ENCODE measurements around the gene AASDH. TPM values are rescaled to one million over a fixed set of nuclear protein-coding genes. Genes with fewer than 3 reads are reported as not detected.

Gene AASDH
- total RNA-seq, result 12.6 and 16.7 TPM in 2 replicates
- long read RNA-seq, partial matches to known transcripts, result 8 of 13 reads
- long read RNA-seq, other reads (novel, unspliced or antisense), result 3 of 13 reads

GRCh38 chr4:56387023-56388001 lies at the start of gene AASDH:
AASDH (minus strand) TSS chr4:56387491; CDS start chr4:56384299, 3,192 bp downstream.
- peak within 1 kb of the TSS; percentile 99 for H3K27ac Mint-ChIP-seq (ENCODE audit: unreplicated experiment)
- TF ChIP-seq, protein P1, sequence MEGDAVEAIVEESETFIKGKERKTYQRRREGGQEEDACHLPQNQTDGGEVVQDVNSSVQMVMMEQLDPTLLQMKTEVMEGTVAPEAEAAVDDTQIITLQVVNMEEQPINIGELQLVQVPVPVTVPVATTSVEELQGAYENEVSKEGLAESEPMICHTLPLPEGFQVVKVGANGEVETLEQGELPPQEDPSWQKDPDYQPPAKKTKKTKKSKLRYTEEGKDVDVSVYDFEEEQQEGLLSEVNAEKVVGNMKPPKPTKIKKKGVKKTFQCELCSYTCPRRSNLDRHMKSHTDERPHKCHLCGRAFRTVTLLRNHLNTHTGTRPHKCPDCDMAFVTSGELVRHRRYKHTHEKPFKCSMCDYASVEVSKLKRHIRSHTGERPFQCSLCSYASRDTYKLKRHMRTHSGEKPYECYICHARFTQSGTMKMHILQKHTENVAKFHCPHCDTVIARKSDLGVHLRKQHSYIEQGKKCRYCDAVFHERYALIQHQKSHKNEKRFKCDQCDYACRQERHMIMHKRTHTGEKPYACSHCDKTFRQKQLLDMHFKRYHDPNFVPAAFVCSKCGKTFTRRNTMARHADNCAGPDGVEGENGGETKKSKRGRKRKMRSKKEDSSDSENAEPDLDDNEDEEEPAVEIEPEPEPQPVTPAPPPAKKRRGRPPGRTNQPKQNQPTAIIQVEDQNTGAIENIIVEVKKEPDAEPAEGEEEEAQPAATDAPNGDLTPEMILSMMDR (conservative IDR thresholded peaks at IDR 0.05), result no peak
- H3K27me3 Mint-ChIP-seq (ENCODE audit: low read depth), result no peaks in the 10 kb centered on the region
- peaks cover 22% of the 10 kb centered on the region for H3K4me1 Mint-ChIP-seq
- peak; percentile 92 for DNase-seq (ENCODE audit: low read depth, low spot score)
- peak within 1 kb of the TSS; percentile 92 for H3K4me3 Mint-ChIP-seq
- no peaks in the 10 kb centered on the region for H3K36me3 Mint-ChIP-seq (ENCODE audit: low read depth)
- H3K9me3 Mint-ChIP-seq, result no peaks in the 10 kb centered on the region

DNA sequence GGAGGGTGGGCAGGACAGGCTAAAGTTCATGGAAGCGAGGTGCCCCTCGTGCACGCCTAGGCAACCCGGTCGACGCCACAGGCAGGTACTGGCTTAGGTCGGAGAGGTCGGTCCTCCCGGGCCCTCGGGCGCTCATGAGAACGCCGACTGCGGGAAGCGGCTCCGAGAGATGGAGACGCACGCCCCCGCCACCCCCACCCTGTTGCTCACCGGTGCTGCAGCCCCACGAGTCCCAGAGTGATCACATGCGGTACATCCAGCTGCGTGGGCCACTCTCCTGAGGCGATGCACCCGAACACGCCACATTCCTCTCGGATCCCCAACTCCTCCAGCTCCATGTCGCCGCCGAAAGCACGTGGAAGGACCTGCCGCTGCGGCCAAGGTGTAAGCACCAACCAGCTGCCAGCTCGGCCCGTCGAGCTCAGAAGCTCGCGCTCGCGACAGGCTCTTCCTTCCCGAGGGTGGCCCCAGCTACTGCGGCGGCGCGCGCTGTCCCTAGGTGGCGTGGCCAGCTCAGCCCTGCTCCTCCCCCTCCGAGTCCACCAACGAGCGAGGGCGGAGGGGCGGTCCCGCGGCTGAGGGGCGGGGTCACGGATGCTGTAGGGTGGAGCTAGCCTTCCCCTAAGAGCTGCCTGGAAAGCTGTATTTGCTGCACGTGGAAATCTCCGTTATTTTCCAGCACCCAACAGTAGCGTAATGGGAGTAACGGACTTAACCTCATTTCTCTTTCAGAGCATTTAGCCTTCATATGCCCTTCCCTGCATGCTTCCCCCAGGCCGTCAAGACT lies 48.0 kb upstream of the AASDH start, which contains the start of gene PPAT:
Gene PPAT (minus strand): TSS at position 476 of the 787 bp plus-strand sequence. CDS start 138 bp downstream, at position 338.
- peak; percentile 97 for DNase-seq (ENCODE audit: low read depth, low spot score)
- peak within 1 kb of the TSS; percentile 99 for H3K27ac Mint-ChIP-seq (ENCODE audit: unreplicated experiment)
- no peaks in the 10 kb centered on the region for H3K9me3 Mint-ChIP-seq
- H3K4me3 Mint-ChIP-seq, result peak within 1 kb of the TSS; percentile 97
- H3K4me1 Mint-ChIP-seq, result peaks cover 55% of the 10 kb centered on the region
- TF ChIP-seq, protein P1 (conservative IDR thresholded peaks at IDR 0.05), result peak; percentile 32
- no peaks in the 10 kb centered on the region for H3K27me3 Mint-ChIP-seq (ENCODE audit: low read depth)
- H3K36me3 Mint-ChIP-seq (ENCODE audit: low read depth), result peaks cover 4% of the 10 kb centered on the region

- peak; percentile 44 for DNase-seq (ENCODE audit: low read depth, low spot score)
- Mint-ChIP-seq H3K27ac (ENCODE audit: unreplicated experiment) (peak overlapping the region; percentile 98), H3K4me3 (peak overlapping the region; percentile 97), H3K27me3 (ENCODE audit: low read depth) (no peaks in the 10 kb centered on the region), H3K9me3 (no peaks in the 10 kb centered on the region), H3K4me1 (peaks cover 48% of the 10 kb centered on the region), H3K36me3 (ENCODE audit: low read depth) (peaks cover 2% of the 10 kb centered on the region)
- TF ChIP-seq, protein P1 (conservative IDR thresholded peaks at IDR 0.05), result no peak
Observed at GRCh38 chr4:56434599-56435139, 47.4 kb upstream of the AASDH start.

GRCh38 chr4:56433280-56433679 lies 46.0 kb upstream of the AASDH start:
- no peaks in the 10 kb centered on the region for H3K36me3 Mint-ChIP-seq (ENCODE audit: low read depth)
- peak overlapping the region; percentile 97 for H3K4me3 Mint-ChIP-seq
- peaks cover 39% of the 10 kb centered on the region for H3K4me1 Mint-ChIP-seq
- no peaks in the 10 kb centered on the region for H3K9me3 Mint-ChIP-seq
- TF ChIP-seq, protein P1 (conservative IDR thresholded peaks at IDR 0.05), result no peak
- H3K27ac Mint-ChIP-seq (ENCODE audit: unreplicated experiment), result no peak overlapping the region
- no peak for DNase-seq (ENCODE audit: low read depth, low spot score)
- H3K27me3 Mint-ChIP-seq (ENCODE audit: low read depth), result no peaks in the 10 kb centered on the region

DNA sequence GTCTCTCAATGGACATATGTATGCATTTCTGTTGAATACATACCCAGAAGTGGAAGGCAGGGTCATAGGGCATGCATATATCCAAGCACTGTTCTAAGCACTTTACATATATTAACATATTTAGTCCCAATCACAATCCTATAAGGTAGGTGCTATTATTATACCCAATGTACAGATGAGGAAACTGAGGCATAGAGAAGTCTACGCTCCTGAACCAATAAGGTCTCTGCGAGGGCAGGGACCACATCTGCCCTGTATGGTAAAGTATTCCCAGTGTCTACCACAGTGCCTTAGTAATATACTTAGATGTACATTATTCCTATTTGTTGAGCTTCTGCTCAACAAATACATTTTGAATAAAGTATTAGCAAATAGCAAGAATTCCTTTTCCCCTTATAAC lies 42.9 kb upstream of the AASDH start:
- TF ChIP-seq, protein P1 (conservative IDR thresholded peaks at IDR 0.05), result no peak
- Mint-ChIP-seq H3K27ac (ENCODE audit: unreplicated experiment) (no peak overlapping the region), H3K4me1 (peaks cover 36% of the 10 kb centered on the region), H3K9me3 (peaks cover 4% of the 10 kb centered on the region), H3K4me3 (no peak overlapping the region), H3K27me3 (ENCODE audit: low read depth) (no peaks in the 10 kb centered on the region), H3K36me3 (ENCODE audit: low read depth) (peaks cover 7% of the 10 kb centered on the region)
- DNase-seq (ENCODE audit: low read depth, low spot score), result no peak

All from neural crest cell (in vitro differentiated cells).